IMR-90 (cell line): Measurements from ENCODE around the gene CHAC1. TPM values are rescaled to one million over a fixed set of nuclear protein-coding genes. Genes with fewer than 3 reads are reported as not detected.
"Not testable (repeated sequence)": the region's sequence is repeated elsewhere in the genome, so short reads cannot be mapped to it uniquely, and the experiment has no call there.

Experiments used
- ATAC-seq: fragments of 200-7000 bp; cut with Tn5 transposase; 2 replicates; pipeline ENCODE4 v1.9.1; 2020; ENCODE audit warnings: low read depth, mild to moderate bottlenecking, moderate library complexity
- BruUV-seq: library from RNA; stranded (reverse); fragments of 400-500 nt; replicated peaks from 2 replicates; lab custom pipeline; 2021; lab: Mats Ljungman, UMichigan
- CTCF ChIA-PET: fragments of 300-600 bp; formaldehyde crosslinking; extraction: SDS; loops from one replicate; lab custom pipeline; 2021; ENCODE audit warnings: antibody characterized with exemption; lab: Yijun Ruan, JAX
- POLR2A ChIA-PET: fragments of 300-600 bp; sonication (Branson Sonifier 250); formaldehyde crosslinking; loops from one replicate; lab custom pipeline; 2022; ENCODE audit warnings: antibody characterized with exemption; ENCODE audit not compliant: unreplicated experiment; lab: Charles Lee
- DNase-seq: peaks from one replicate; pipeline ENCODE4 v3.0.0; 2013
- H2AFZ ChIP-seq: replicated peaks from 2 replicates; pipeline ENCODE3; 2013; ENCODE audit warnings: low read length, mild to moderate bottlenecking; ENCODE audit not compliant: poor library complexity
- H2AK5ac ChIP-seq: 2 replicates; pipeline ENCODE4 v1.6.1; 2013; ENCODE audit warnings: low read depth, low read length, inconsistent platforms
- H2AK9ac ChIP-seq: replicated peaks from 2 replicates; pipeline ENCODE3; 2013; ENCODE audit warnings: mild to moderate bottlenecking, low read depth, low read length, moderate library complexity; ENCODE audit not compliant: poor library complexity
- H2BK120ac ChIP-seq: 2 replicates; pipeline ENCODE4 v1.6.1; 2013; ENCODE audit warnings: low read depth, low read length, inconsistent platforms
- H2BK15ac ChIP-seq: 3 replicates; pipeline ENCODE4 v1.6.1; 2013; ENCODE audit warnings: low read depth, low read length, inconsistent platforms
- H2BK20ac ChIP-seq: 2 replicates; pipeline ENCODE4 v1.6.1; 2013; ENCODE audit warnings: low read depth, mild to moderate bottlenecking, inconsistent platforms, low read length, moderate library complexity
- H2BK5ac ChIP-seq: 2 replicates; pipeline ENCODE4 v1.6.1; 2013; ENCODE audit warnings: mild to moderate bottlenecking, low read depth, low read length, inconsistent platforms; ENCODE audit not compliant: poor library complexity, severe bottlenecking
- H3K14ac ChIP-seq: replicated peaks from 2 replicates; pipeline ENCODE4 v1.6.1; 2013; ENCODE audit warnings: low read depth, low read length, inconsistent platforms
- H3K18ac ChIP-seq: 2 replicates; pipeline ENCODE4 v1.6.1; 2013; ENCODE audit warnings: low read depth, low read length, control low read depth
- H3K23ac ChIP-seq: 2 replicates; pipeline ENCODE4 v1.6.1; 2013; ENCODE audit warnings: low read depth, low read length, inconsistent platforms
- H3K27ac ChIP-seq: 2 replicates; pipeline ENCODE4 v1.5.1; 2013; ENCODE audit warnings: mild to moderate bottlenecking, control low read depth, low read length; ENCODE audit not compliant: insufficient read depth
- H3K27me3 ChIP-seq: 2 replicates; pipeline ENCODE4 v1.6.1; 2013; ENCODE audit warnings: low read length; ENCODE audit not compliant: control insufficient read depth, insufficient read depth
- H3K36me3 ChIP-seq: 2 replicates; pipeline ENCODE4 v1.6.1; 2013; ENCODE audit warnings: low read length, mixed read lengths; ENCODE audit not compliant: control insufficient read depth, insufficient read depth
- H3K4ac ChIP-seq: 2 replicates; pipeline ENCODE4 v1.6.1; 2013; ENCODE audit warnings: low read depth, low read length, inconsistent platforms
- H3K4me1 ChIP-seq: 2 replicates; pipeline ENCODE4 v1.6.1; 2013; ENCODE audit warnings: low read length, mixed read lengths; ENCODE audit not compliant: control insufficient read depth, insufficient read depth
- H3K4me2 ChIP-seq: 2 replicates; pipeline ENCODE4 v1.6.1; 2013; ENCODE audit warnings: low read depth, mild to moderate bottlenecking, control low read depth, low read length, moderate library complexity
- H3K4me3 ChIP-seq: 2 replicates; pipeline ENCODE4 v1.5.1; 2013; ENCODE audit warnings: low read depth, mild to moderate bottlenecking, control low read depth, low read length, moderate library complexity; ENCODE audit not compliant: insufficient read depth
- H3K56ac ChIP-seq: 2 replicates; pipeline ENCODE4 v1.6.1; 2013; ENCODE audit warnings: low read length, inconsistent platforms; ENCODE audit not compliant: insufficient read depth; ENCODE audit errors: extremely low read depth
- H3K79me1 ChIP-seq, 2 experiments: 2 replicates each; pipeline ENCODE4 v1.6.1; 2013; ENCODE audit warnings: low read length in 2 of 2, inconsistent platforms in 1 of 2, low read depth in 1 of 2
- H3K9ac ChIP-seq: 2 replicates; pipeline ENCODE4 v1.6.1; 2013; ENCODE audit warnings: low read depth, low read length, control low read depth
- H3K9me1 ChIP-seq: 2 replicates; pipeline ENCODE4 v1.6.1; 2013; ENCODE audit warnings: low read length, inconsistent platforms; ENCODE audit not compliant: insufficient read depth
- H3K9me3 ChIP-seq: 2 replicates; pipeline ENCODE4 v1.6.1; 2013; ENCODE audit warnings: low read length; ENCODE audit not compliant: control insufficient read depth, insufficient read depth
- H4K20me1 ChIP-seq: 2 replicates; pipeline ENCODE4 v1.6.1; 2013; ENCODE audit warnings: low read length, inconsistent platforms; ENCODE audit not compliant: insufficient read depth
- H4K5ac ChIP-seq: 2 replicates; pipeline ENCODE4 v1.6.1; 2013; ENCODE audit warnings: mild to moderate bottlenecking, low read depth, low read length, control low read depth
- H4K8ac ChIP-seq, 2 experiments: 2 replicates each; pipeline ENCODE4 v1.6.1; 2013; ENCODE audit warnings: low read depth in 2 of 2, low read length in 2 of 2, control low read depth in 1 of 2, inconsistent platforms in 1 of 2
- H4K91ac ChIP-seq: 2 replicates; pipeline ENCODE4 v1.6.1; 2013; ENCODE audit warnings: low read depth, low read length, inconsistent platforms; ENCODE audit not compliant: insufficient read depth
- WGBS, 2 experiments: methylation state at CpG; one replicate each; pipeline versions ENCODE4 v1.1.5 to v1.1.7; 2013; ENCODE audit warnings: missing lambda C conversion rate in 2 of 2; ENCODE audit not compliant: insufficient read length in 1 of 2; ENCODE audit errors: extremely low coverage in 2 of 2; 5-methylcytosine and 5-hydroxymethylcytosine counted together
- dilution Hi-C: fragments of 300-500 bp; cut with HindIII; formaldehyde crosslinking; loops from one replicate; pipeline ENCODE4 v1.14.3; 2018; ENCODE audit warnings: low sequenced_read_pairs; ENCODE audit not compliant: unreplicated experiment
- in situ Hi-C: fragments of 300-500 bp; cut with MboI; formaldehyde crosslinking; loops from 3 replicates; pipeline ENCODE4 v1.14.3; 2019; ENCODE audit warnings: low sequenced_read_pairs, inconsistent platforms, mixed read lengths
- intact Hi-C: fragments of 100-400 bp; cut with micrococcal nuclease; formaldehyde crosslinking; loops from 2 replicates; pipeline ENCODE4 v1.10.0; 2022
- polyA plus RNA-seq, 3 experiments: library from polyadenylated mRNA; depleted of rRNA; stranded (reverse); fragments of >200 nt; gene quantifications; 2 replicates each; pipeline ENCODE4 v1.2.3, GENCODE V29; 2012; ENCODE audit warnings: low replicate concordance in 1 of 3
- total RNA-seq: library from RNA; depleted of rRNA; stranded (reverse); fragments of >200 nt; gene quantifications from 2 replicates; pipeline ENCODE4 v1.2.3, GENCODE V29; 2012

Gene CHAC1
- total and polyA plus RNA-seq, 2 of the 4 experiments (the other 2 are of a cell fraction): 51.3 to 77.8 TPM

GRCh38 chr15:40954158-40954848 lies 1.0 kb downstream of the CHAC1 start:
- H2AK9ac ChIP-seq: peak overlapping the region; percentile 99
- peak overlapping the region; percentile 80 for H3K9ac ChIP-seq
- peak overlapping the region; percentile 98 for H3K23ac ChIP-seq
- H3K9me3 ChIP-seq, ATAC-seq, in situ Hi-C loops, H2BK15ac ChIP-seq, H3K18ac ChIP-seq, H3K27me3 ChIP-seq, dilution Hi-C loops, H4K5ac ChIP-seq, DNase-seq, H2BK20ac ChIP-seq: not testable (repeated sequence)
- TSS peak; percentile 67 for BruUV-seq
- H3K9me1 ChIP-seq: peaks cover 32% of the 10 kb centered on the region
- H3K4me1 ChIP-seq: peaks cover 31% of the 10 kb centered on the region
- H3K14ac ChIP-seq: peak overlapping the region; percentile 77
- WGBS, 2 experiments: 40% methylated on average over 2 of the region's 8 CpGs; no CpG with 5 or more reads in 1 of the 2 experiments
- H4K20me1 ChIP-seq: peaks cover 55% of the 10 kb centered on the region
- peak overlapping the region; percentile 54; the same call in 1 of the 2 replicates for H3K56ac ChIP-seq
- peak overlapping the region; percentile 70 for H3K4me3 ChIP-seq
- H2BK120ac ChIP-seq: peak overlapping the region; percentile 4
- peaks cover 28% of the 10 kb centered on the region for H3K36me3 ChIP-seq
- POLR2A ChIA-PET: interaction anchor here (0.6 to 1.2 kb wide), 4 partner anchors 58 to 826 kb away, joined by 3 to 12 read pairs (median 4); no protein-coding TSS in a partner anchor
- peak overlapping the region; percentile 85 for H3K4me2 ChIP-seq
- peak overlapping the region; percentile 3; the same call in 1 of the 2 replicates for H2AK5ac ChIP-seq
- intact Hi-C loops: loop anchor here (5.0 kb wide), 1 partner anchor 63 kb away; no protein-coding TSS in a partner anchor
- H2AFZ ChIP-seq: peak overlapping the region; percentile 96
- H4K91ac ChIP-seq: peak overlapping the region; percentile 66
- peak overlapping the region; percentile 37 for H2BK5ac ChIP-seq
- peak overlapping the region; percentile 73 for H3K27ac ChIP-seq
- CTCF ChIA-PET: interaction anchor here (0.9 to 4.6 kb wide), 3 partner anchors 13 to 64 kb away, joined by 5 to 23 read pairs (median 11); no protein-coding TSS in a partner anchor
- H3K79me1 ChIP-seq: peaks cover 18 to 62% of the 10 kb centered on the region in 2 experiments
- H3K4ac ChIP-seq: peak overlapping the region; percentile 87
- H4K8ac ChIP-seq: peak overlapping the region; percentile 48 to 83; a peak in 2 of 4 replicates
